ENCODE data around the gene RHPN2. TPM values are rescaled to one million over a fixed set of nuclear protein-coding genes. Genes with fewer than 3 reads are reported as not detected.
"Not testable (repeated sequence)": the region's sequence is repeated elsewhere in the genome, so short reads cannot be mapped to it uniquely, and the experiment has no call there.

RHPN2 gene
- total RNA-seq, 1 donor from 2014 or later = 18.4 TPM

DNA sequence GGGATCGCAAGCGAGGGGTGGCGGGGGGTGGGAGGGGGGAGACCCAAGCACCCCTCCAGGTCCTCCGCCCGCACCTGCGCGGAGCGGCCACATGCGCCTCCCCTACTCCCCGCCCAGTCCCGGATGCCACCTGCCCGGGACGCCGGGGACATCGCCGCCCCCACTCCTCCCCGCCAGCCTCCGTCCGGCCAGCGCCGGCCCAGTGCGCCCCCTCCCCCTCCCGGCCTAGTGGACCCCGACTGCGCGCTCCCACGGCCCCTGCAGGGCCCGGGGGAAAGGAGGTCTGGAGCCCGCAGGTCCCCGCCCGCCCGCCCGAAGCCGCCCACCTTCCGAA is 263 bp downstream of the RHPN2 start:
- no peak for DNase-seq (ENCODE audit: low spot score)

DNA sequence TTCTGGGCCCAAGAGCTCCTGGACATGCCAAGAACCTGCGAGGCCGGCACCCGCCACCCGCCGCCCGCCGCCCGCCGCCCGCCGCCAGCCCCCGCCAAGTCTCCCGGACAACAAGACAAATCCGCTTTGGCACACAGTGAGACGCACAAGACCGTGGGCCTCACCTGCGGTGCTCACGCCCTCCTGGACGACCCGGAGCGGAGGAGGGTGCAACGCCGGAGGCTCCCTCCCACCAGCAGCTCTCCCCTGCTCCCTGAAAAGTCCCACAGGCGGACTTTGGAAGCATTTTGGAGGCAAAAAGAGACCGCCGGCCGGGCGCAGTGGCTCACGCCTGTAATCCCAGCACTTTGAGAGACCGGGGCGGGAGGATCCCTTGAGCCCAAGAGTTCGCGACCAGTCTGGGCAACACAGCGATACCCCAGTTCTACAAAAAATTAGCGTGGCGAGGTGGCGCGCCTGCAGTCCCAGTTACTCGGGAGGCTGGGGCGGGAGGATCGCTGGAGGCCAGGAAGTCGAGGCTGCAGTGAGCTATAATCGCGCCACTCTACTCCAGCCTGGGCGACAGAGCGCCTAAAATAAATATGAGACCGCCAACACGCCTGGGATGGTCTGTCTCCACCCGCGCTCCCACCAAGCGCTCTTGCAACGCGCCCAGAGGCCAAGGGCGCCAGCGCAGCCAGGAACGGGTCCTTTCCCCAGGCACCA is 783 bp downstream of the RHPN2 start:
- DNase-seq (ENCODE audit: low spot score) = no peak

DNA sequence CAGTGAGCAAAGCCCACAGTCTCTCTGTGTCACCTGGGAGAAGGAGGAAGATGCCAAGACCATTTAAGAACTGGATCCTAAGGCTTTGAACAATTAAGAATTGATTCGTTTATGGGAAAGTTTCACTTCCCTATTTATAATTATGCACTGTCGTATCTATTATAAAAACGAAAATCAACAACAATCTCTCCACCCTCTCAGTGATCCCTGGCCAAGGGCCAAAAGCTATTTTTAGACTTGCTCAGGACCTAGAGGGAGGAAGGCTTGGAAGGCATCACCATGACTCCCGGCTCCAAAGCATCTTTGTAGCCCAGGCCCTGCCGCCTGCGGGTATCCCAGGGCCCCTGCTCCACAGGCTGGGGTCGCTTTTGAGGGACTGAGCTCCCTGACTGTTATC is 1.3 kb downstream of the RHPN2 start:
- DNase-seq (ENCODE audit: low spot score) = no peak

DNA sequence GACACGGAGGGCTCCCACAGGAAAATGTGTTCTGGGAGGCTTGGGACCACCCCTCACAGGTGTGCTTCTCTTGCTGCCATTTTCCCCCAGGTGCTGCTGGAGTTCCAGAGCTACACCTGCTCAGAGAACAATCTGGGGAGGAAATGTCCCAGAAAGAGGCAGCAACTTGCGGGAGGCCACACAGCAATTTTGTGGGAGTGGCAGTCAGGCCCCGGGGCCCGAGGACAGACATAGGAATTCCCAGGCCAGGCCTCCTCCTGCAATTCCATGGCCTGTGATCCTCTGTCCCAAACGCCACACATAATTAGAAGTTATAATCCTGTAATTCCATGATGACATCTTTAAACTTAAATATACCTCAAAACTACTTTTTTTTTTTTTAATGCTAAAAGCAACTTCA is 1.8 kb downstream of the RHPN2 start:
- DNase-seq (ENCODE audit: low spot score) = no peak

DNA sequence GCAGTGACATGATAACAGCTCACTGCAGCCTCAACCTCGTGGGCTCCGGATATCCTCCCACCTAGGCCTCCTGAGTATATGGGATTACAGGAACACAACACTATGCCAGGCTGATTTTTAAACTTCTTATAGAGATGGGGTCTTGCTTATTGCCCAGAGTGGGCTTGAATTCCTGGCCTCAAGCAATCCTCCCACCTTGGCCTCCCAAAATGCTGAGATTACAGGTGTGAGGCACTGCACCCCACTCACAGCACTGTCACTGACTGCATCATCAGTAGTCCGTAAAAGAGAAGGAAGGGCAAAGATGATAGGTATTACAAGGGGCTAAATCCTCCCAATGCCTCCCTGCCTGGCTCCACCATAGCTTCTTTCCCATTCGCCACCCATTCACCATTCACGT is 4.1 kb downstream of the RHPN2 start:
- DNase-seq (ENCODE audit: low spot score) = no peak

DNA sequence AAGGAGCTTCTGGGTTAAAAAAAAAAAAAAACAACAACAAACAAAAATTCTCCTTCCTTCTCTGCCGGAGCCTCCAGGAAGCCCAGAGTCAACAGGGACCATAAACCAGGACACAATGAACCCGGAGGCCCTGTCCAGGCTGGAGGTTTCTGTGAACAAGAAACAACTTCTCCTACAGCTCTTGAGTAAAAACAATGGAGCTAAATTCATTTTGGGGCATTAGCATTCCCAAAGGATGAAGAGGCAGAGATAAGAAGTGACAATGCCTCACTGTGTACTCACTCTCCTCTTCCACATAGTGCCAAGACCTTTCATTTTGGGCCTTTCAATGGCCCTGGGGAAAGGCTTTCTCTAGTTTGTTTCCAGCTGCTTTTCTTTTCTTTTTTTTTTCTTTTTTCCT is 9.0 kb downstream of the RHPN2 start:
- no peak for DNase-seq (ENCODE audit: low spot score)

DNA sequence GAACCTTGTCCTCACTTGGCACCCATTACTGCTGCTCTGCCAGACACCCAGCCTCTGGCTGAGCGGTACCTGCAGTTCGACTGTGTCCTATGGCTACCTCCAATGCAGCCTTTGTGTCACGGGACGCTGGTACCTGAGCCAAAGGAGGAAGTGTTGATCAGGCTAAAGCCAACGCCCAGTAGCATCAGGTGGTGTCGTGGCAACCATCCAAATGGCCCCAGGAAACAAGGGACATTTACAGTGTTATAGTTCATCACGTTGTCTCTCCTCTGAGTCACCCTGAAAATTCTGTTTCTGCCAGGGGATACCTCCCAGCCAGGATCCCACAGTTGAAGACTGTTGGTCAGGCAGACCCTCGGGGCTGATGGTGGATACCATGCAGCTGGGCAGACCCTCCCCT is 10.1 kb downstream of the RHPN2 start:
- DNase-seq (ENCODE audit: low spot score) = peak; percentile 94

DNA sequence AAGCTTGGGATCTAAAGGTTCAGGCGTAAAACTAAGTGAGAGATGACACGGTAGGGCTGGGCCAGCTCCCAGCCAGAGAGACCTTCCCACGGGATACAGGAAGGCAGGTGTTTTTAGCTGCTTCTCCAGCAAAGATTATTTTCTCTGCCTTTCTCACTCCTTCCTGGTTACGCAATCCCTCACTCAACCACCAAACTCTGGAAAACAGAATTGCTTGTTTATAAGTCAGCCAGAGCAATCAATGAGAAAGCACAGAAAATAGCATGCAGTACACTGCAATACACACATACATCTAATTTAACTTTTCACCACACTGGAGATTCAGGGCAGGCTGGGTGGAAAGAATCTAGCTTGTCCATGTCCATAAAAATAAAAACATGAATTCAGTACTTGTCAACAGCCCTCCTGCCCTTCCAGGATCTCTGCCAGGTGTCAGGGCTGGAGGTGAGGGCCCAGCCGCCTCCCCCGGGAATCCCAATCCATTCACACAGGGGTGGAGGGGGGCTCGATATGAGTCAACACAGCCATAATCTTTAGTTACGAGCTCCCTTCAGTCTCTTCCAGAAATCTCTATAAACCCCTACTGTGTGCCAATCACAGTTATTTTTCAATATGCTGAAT is 12.2 kb downstream of the RHPN2 start:
- peak; percentile 47 for DNase-seq (ENCODE audit: low spot score)

DNA sequence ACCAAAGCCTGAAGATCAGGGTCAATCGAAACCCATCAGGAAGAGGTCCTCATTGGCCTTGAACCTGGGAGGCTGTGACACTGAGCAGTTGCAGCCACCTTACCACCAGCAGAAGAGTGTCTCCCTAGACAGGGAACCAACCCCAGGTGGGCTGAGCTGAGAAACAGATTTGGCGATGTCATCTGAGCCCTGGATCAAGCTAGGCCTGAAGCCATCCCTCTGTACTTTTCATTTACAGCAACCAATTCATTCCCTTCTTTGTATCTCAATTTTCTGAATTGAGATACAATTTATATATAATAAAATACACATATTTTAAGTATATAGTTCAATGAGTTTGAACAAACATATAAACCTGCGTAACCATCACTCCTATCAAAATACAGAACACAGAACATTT is 14.6 kb downstream of the RHPN2 start:
- no peak for DNase-seq (ENCODE audit: low spot score)

DNA sequence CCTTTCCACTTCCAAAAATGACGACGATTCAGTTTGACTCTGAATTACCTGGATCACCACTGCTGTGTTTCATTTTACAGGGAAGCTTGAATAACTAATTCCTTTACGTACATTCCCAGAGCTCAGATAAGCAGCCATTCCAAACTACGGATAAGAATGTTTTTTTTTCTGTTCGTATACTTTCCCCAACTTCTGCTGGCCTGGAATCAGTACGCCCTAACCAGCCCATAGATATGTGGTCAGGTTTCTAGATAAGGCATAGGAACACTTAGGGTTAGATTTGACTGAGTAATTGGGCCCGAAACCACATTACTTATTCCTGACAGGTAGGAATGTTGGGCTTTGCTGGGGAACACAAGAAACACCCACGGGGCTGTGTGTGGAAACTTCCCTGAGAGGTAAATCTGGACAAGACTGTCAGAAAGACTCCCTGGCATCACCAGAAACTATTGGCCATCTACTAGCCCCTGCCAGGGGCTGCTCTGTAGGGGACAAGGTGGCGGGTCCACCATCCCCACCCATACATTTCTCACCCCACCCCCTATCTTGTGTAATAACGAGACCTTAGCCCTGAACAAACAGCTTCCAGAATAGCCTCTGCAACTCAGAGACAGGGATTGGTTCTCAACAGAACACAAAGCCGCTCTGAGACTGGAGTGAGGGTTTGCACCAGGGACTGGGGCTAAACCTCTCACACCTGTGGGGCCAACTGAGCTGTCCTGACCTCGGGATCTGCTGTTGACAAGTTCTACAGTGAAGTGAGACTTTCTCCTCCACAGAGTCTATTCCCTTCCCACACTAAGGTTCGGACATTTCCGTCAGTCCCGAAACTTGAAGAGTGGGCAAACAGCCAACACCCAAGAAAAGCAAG is 15.6 kb downstream of the RHPN2 start:
- no peak for DNase-seq (ENCODE audit: low spot score)

DNA sequence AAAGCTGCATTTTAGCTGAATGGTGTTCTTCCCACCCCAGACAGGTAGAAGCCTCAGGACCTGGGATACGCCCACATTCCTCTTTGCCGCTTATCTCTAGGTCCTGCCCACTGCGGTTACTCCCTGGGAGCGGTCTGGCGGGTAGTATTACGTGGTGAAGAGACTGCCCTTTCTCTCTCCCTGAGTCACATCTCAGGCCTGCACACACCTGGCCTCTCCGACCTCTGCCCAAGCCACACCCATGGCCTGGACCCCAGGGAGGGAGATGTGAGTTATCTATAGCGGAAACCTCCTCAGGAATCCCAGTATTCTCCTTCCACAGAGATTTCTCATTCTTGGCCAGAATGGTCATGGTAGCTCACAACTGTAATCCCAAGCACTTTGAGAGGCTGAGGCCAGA is 17.3 kb downstream of the RHPN2 start:
- DNase-seq (ENCODE audit: low spot score) = peak; percentile 80

DNA sequence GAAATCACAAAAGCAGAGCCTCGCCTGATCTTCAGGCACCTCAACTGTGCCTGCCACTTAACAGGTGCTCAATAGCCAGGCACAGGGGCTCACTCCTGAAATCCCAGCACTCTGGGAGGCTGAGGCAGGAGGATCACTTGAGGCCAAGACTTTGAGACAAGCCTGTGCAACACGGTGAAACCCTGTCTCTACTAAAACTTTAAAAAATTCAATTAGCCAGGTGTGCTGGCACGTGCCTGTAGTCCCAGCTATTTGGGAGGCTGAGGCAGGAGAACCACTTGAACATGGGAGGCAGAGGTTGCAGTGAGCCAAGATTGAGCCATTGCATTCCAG is 22.9 kb downstream of the RHPN2 start:
- not testable (repeated sequence) for DNase-seq (ENCODE audit: low spot score)

DNA sequence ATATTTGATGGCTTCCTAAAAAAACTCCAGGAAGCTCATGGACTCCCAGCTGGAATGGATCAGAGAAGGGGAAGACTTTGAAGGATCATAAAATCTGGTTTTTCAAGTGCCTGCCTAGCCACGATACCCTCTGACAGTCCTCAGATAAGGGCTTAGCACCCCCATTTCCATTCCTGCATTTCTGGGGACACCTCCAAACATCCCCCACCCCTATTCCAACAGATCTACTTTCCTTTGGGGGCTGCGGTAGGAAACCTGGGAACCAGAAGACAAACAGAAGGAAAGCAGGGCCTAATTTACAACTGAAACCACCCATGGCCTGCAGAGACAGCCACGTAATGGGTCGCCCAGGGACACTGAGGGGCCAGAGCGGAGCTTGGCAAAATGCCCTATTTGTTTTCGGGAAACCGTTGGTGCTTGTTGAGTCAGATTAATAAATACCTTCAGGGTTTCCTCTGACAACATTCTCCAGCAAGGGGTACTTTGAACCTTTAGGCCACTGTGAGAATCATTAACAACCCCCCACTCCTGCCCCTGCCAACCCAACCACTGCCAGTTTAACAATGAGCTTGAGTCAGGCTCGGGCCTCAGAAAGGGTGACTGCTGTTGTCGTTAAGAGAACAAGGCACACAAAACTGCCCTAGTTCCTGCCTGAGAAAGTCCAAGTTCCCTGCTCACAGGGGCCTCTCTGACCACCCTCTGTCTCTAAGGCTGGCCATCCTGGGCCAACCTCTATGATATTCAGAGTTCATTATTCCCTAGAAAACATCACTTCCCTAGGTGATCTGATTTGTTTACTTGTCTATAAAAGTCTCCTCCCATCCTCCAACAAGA is 23.5 kb downstream of the RHPN2 start:
- peak; percentile 70 for DNase-seq (ENCODE audit: low spot score)

DNA sequence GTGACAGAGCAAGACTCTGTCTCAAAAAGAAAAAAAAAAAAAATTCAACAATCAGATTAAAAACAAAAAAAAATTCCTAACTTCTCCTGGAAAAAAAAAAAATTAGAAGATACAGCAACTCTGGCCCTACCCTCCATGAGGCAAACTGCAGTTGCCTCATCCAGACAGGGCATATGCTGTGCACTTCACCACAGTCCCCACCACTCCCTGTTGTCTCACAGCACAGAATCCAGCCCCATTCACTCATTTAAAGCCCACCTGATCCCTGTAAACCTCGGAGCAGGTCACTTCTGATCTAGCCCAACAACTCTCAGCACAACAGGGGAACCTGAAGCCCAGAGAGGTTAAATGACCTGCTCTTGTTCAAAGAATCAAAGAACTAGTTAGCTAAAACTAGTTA is 24.9 kb downstream of the RHPN2 start:
- no peak for DNase-seq (ENCODE audit: low spot score)

DNA sequence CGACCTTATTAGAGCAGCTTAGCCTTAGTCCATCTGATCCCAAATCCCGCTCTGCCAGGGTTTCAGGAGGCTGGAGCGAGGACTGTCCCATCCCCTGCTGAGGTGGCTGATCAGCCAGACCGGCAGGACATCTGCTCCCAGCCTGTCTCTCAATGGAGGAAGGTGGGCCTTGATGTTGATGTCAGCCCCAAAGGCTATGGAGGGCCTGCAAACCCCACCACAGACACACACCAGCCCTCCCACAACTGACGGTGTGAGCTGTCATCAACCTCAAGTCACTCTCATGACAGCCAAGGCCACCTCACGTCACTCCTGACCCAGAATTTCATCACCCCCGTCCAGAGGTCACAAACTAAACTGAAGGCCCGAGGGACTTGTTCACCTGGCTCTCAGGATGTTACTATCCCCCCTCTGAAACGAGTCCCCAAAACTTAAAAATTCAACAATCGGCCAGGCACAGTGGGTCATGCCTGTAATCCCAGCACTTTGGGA is 25.5 kb downstream of the RHPN2 start:
- DNase-seq (ENCODE audit: low spot score) = no peak

DNA sequence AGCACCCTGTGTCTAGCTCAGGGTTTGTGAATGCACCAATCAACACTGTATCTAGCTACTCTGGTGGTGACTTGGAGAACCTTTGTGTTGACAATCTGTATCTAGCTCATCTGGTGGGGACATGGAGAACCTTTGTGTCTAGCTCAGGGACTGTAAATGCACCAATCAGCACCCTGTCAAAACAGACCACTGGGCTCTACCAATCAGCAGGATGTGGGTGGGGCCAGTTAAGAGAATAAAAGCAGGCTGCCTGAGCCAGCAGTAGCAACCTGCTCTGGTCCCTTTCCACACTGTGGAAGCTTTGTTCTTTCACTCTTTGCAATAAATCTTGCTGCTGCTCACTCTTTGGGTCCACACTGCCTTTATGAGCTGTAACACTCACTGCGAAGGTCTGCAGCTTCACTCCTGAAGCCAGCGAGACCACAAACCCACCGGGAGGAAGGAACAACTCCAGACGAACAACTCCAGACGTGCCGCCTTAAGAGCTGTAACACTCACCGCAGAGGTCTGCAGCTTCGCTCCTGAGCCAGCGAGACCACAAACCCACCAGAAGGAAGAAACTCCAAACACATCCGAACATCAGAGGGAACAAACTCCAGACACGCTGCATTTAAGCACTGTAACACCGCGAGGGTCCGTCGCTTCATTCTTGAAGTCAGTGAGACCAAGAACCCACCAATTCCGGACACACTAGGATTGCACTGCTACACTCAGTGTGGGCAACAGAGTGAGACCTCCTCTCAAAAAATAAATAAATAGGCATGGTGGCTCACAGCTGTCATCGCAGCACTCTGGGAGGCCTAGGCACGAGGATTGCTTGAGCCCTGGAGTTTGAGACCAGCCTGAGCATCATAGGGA is 27.3 kb downstream of the RHPN2 start:
- not testable (repeated sequence) for DNase-seq (ENCODE audit: low spot score)

DNA sequence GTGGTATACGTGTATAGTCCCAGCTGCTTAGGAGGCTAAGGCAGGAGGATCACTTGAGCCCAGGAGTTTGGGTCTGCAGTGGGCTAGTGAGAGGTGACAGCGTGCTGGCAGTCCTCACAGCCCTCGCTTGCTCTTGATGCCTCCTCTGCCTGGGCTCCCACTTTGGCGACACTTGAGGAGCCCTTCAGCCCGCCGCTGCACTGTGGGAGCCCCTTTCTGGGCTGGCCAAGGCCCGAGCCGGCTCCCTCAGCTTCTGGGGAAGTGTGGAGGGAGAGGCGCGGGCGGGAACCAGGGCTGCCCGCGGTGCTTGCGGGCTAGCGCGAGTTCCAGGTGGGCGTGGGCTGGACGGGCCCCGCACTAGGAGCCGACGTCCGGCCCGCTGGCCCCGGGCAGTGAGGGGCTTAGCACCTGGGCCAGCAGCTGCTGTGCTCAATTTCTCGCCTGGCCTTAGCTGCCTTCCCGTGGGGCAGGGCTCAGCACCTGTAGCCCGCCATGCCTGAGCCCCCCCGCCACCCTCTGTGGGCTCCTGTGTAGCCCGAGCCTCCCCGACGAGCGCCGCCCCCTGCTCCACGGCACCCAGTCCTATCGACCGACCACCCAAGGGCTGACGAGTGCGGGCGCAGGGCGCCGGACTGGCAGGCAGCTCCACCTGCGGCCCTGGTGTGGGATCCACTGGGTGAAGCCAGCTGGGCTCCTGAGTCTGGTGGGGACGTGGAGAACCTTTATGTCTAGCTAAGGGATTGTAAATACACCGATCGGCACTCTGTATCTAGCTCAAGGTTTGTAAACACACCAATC is 28.1 kb downstream of the RHPN2 start:
- DNase-seq (ENCODE audit: low spot score) = not testable (repeated sequence)

DNA sequence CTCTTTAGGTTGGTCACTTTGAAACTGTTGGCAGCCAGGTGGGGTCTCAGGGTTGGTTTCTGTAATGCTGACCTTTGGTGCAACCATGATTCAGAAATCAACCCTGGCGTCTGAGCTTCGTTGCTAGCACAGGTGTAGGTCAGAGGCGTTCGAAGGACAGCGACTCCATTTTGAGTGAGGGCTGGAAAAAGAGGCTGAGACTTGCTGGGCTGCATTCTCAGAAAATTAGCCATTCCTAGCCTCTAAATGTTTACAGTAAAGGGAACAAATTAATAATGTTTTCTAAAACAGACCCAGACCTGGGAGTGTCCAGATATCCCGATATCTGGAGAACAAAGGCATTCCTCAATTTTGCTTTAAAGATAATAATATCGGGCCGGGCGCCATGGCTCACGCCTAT is 29.2 kb downstream of the RHPN2 start:
- no peak for DNase-seq (ENCODE audit: low spot score)

DNA sequence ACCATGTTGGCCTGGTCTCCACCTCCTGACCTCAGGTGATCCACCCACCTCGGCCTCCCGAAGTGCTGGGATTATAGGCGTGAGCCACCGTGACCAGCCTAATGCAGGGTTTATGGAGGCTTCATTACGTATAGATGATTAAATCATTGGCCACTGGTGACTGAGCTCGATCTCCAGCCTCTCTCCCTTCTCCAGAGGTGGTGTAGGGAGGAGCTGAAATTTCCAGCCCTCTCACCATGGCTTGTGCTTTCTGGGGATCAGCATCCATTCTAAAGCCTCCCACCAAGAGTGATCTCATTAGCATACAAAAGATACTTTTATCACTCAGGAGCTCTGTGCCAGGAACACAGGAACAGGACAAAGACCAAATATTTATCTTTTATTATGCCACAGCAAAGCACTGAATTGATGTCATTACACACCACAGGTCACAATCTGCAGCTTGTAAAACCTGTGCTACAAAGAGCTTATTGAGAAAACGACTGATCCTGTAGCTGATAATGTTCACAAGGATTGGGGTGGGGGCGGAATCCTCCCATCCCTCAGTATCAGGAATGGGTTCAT is 32.4 kb downstream of the RHPN2 start:
- DNase-seq (ENCODE audit: low spot score) = no peak

DNA sequence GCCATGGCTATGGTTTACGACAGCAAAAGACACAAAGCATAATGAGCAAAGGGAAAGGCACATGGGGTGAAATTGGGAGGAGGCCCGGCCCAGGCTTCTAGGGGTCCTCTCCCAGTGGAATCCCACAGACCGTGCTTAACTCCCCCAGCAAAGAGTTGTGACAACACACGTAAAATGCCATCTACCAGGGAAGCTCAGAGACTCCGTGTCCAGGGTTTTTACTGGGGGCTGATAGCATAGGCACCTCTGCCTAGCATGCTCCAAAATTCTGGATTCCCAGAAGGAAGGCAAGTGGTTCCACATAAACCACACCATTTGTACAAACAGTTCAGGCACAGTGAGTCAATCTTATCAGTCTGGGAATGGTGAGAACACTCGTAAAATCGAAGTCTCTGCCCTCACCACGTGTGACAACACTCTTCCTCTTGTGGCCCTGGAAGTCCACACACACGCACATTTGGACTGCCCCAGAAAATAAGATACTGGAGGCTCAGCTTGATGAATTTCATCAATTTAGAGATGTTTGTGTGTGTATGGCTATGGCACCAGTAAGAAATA is 34.9 kb downstream of the RHPN2 start:
- no peak for DNase-seq (ENCODE audit: low spot score)

Measured in ureter (tissue), 1 donor.